ENCODE measurements around the gene MARVELD1. TPM values are rescaled to one million over a fixed set of nuclear protein-coding genes. Genes with fewer than 3 reads are reported as not detected.

The MARVELD1 gene
- total and polyA plus RNA-seq, 3 experiments from 2014 or later, result 0.15 to 4.7 (median 4.3) TPM

DNA sequence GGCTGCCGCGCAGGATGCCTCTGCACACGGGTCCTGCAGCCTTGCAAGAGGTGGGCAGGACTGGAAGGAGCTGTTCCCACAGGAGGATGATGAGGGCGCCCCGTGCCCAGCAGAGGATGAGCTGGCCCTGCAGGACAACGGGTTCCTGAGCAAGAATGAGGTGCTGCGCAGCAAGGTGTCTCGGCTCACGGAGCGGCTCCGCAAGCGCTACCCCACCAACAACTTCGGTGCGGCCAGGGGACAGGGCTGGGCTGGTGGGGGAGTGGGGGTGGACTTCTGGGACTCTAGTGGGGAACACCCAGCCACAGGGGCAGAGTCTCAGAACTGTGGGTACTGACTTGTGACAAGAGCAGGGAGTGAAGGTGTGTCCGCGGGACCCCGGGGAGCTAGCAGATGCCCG lies 39.4 kb downstream of the MARVELD1 start:
- H3K4me1 Mint-ChIP-seq, result peaks cover 0 to 2% (median 0%) of the 10 kb centered on the region in 3 donors
- POLR2A ChIA-PET, result interaction anchor here (0.9 kb wide), 1 partner anchor 67 kb away, joined by 3 read pairs; no protein-coding TSS in a partner anchor
- H3K9me3 Mint-ChIP-seq, result no peaks in the 10 kb centered on the region
- H3K4me3 ChIP-seq (ENCODE audit: low read length), result no peak overlapping the region
- H3K4me3 Mint-ChIP-seq, result no peak overlapping the region
- H3K36me3 ChIP-seq (ENCODE audit: insufficient read depth, low read length), result peaks cover 74% of the 10 kb centered on the region
- no peaks in the 10 kb centered on the region for H3K27me3 ChIP-seq (ENCODE audit: insufficient read depth, low read length, poor library complexity, severe bottlenecking)
- CTCF ChIA-PET, result interaction anchor here (1.4 to 1.6 kb wide), 2 partner anchors 10 to 116 kb away, joined by 3 to 4 read pairs; no protein-coding TSS in a partner anchor
- no peaks in the 10 kb centered on the region for H3K4me1 ChIP-seq (ENCODE audit: insufficient read depth, low read length)
- no peak overlapping the region for H3K27ac Mint-ChIP-seq
- peaks cover 9 to 96% (median 33%) of the 10 kb centered on the region in 3 donors for H3K36me3 Mint-ChIP-seq
- H3K27ac ChIP-seq (ENCODE audit: low read depth, low read length), result no peak overlapping the region
- no peak for DNase-seq
- H3K9me3 ChIP-seq (ENCODE audit: low read length), result no peaks in the 10 kb centered on the region
- H3K27me3 Mint-ChIP-seq, result peaks cover 0 to 2% of the 10 kb centered on the region in 2 donors

DNA sequence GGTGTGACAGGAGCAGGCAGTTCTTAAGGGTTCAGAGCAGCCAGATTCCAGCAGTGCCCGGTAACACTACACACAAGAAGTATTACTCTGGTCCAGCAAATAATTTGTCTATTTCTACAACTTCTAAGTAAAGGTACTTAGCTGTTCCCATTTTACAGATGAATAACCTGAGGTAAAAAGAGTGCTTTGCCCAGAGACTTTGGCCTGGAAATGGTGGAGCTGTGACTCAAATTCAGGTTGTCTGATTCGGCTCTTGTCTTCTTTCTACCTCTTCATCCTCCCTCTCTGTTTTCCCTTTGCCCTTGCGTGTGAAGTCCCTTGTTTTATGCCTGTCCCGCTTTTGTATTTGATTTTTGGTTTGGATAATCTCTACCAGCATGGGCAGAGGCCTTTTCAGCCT lies 41.2 kb downstream of the MARVELD1 start:
- Mint-ChIP-seq H3K9me3 (no peaks in the 10 kb centered on the region), H3K27me3 (no peaks in the 10 kb centered on the region), H3K27ac (peak overlapping the region in 3 of 8 donors; percentile 29 to 78 (median 66)), H3K4me3 (no peak overlapping the region), H3K4me1 (no peaks in the 10 kb centered on the region), H3K36me3 (peaks cover 9 to 93% (median 28%) of the 10 kb centered on the region in 3 donors)
- Histone ChIP-seq H3K27me3 (ENCODE audit: insufficient read depth, low read length, poor library complexity, severe bottlenecking) (no peaks in the 10 kb centered on the region), H3K27ac (ENCODE audit: low read depth, low read length) (no peak overlapping the region), H3K9me3 (ENCODE audit: low read length) (no peaks in the 10 kb centered on the region), H3K4me1 (ENCODE audit: insufficient read depth, low read length) (no peaks in the 10 kb centered on the region), H3K4me3 (ENCODE audit: low read length) (no peak overlapping the region), H3K36me3 (ENCODE audit: insufficient read depth, low read length) (peaks cover 65% of the 10 kb centered on the region)
- ChIA-PET CTCF (interaction anchor here (1.6 kb wide), 1 partner anchor 114 kb away, joined by 7 read pairs; no protein-coding TSS in a partner anchor), POLR2A (no interaction called here)
- no peak for DNase-seq

DNA sequence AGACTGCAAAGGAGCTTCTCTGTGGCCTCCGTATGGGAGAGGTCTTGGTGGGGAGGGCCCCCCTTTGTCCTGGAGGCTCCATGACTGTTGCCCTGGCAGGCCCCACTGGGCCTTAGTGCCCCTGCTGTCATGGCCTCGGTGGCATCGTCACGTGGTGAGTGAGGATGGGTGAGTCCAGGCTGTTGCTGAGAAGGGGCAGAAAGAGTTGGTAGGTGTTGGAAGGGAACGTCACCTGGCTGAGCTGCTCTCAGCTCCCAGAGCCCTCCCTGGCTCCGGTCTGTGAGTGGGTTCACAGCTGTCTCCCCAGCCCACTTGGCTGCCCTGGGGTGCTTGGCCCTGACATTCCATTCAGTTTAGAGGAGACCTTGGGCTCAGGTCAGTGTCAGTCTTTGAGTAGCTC lies 42.2 kb downstream of the MARVELD1 start:
- H3K27me3 Mint-ChIP-seq, result no peaks in the 10 kb centered on the region
- no peaks in the 10 kb centered on the region for H3K27me3 ChIP-seq (ENCODE audit: insufficient read depth, low read length, poor library complexity, severe bottlenecking)
- H3K36me3 ChIP-seq (ENCODE audit: insufficient read depth, low read length), result peaks cover 60% of the 10 kb centered on the region
- no peaks in the 10 kb centered on the region for H3K9me3 ChIP-seq (ENCODE audit: low read length)
- H3K4me1 ChIP-seq (ENCODE audit: insufficient read depth, low read length), result no peaks in the 10 kb centered on the region
- H3K36me3 Mint-ChIP-seq, result peaks cover 9 to 93% (median 27%) of the 10 kb centered on the region in 3 donors
- DNase-seq, result no peak
- H3K4me3 Mint-ChIP-seq, result no peak overlapping the region
- H3K4me1 Mint-ChIP-seq, result no peaks in the 10 kb centered on the region
- no peaks in the 10 kb centered on the region for H3K9me3 Mint-ChIP-seq
- no peak overlapping the region for H3K4me3 ChIP-seq (ENCODE audit: low read length)
- CTCF ChIA-PET, result interaction anchor here (1.6 kb wide), 1 partner anchor 113 kb away, joined by 7 read pairs; no protein-coding TSS in a partner anchor
- no peak overlapping the region for H3K27ac Mint-ChIP-seq
- no peak overlapping the region for H3K27ac ChIP-seq (ENCODE audit: low read depth, low read length)
- POLR2A ChIA-PET, result no interaction called here

DNA sequence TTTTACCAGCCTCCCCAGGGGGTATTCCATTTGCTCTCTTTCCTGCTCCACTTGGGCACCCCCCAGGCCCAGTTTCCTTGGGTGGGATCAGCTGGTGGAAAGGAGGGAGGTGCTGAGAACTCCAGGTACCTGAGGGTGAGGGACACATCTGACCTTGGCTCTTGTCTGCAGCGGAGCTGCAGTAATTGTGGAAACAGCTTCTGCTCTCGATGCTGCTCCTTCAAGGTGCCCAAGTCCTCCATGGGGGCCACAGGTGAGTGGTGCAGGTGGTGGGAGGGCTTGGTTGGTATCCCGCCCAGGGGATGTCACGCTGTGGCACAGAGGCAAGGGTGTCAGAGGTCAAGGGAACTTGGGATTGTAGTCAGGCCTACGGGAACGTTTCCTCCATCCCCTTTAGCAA lies 43.9 kb downstream of the MARVELD1 start:
- ChIA-PET POLR2A (no interaction called here), CTCF (no interaction called here)
- Histone ChIP-seq H3K4me1 (ENCODE audit: insufficient read depth, low read length) (no peaks in the 10 kb centered on the region), H3K9me3 (ENCODE audit: low read length) (no peaks in the 10 kb centered on the region), H3K36me3 (ENCODE audit: insufficient read depth, low read length) (peaks cover 49% of the 10 kb centered on the region), H3K27me3 (ENCODE audit: insufficient read depth, low read length, poor library complexity, severe bottlenecking) (no peaks in the 10 kb centered on the region), H3K4me3 (ENCODE audit: low read length) (no peak overlapping the region), H3K27ac (ENCODE audit: low read depth, low read length) (no peak overlapping the region)
- DNase-seq, result no peak
- no peaks in the 10 kb centered on the region for H3K27me3 Mint-ChIP-seq
- no peaks in the 10 kb centered on the region for H3K4me1 Mint-ChIP-seq
- H3K9me3 Mint-ChIP-seq, result no peaks in the 10 kb centered on the region
- peaks cover 9 to 93% (median 24%) of the 10 kb centered on the region in 3 donors for H3K36me3 Mint-ChIP-seq
- H3K27ac Mint-ChIP-seq, result no peak overlapping the region
- no peak overlapping the region for H3K4me3 Mint-ChIP-seq

DNA sequence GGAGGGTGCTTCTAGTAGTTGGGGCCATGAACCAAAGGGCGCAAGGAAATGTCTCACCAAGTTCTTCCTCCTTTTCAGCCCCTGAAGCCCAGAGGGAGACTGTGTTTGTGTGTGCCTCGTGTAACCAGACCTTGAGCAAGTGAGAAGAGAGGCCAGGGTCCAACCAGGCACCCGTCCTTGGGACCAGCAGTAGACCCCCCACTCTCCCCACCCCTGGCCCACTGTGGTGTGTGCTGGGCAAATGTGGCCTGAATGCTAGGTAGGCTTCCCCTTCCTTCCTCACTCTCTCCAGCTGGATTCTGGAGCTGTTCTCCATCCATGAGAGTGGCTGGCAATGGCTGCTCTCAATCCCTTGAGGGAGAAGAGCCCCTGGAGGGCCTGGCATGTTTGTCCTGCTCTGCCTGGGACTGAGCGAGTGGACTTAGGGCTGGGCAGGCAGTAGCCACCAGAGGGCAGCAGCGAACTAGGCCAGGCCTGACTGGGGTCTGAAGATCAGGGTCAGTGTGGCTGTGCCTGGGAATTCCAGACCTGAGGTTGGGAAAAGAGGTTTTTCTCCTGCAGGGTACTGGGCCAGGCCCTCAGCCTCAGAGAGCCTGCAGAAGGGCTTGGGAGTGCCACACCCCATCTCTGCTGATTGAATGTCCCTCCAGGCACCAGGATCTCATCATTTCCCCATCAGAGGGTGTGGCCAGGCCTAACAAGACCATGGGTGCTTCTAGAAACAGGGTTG lies 45.8 kb downstream of the MARVELD1 start:
- peak overlapping the region in 2 of 8 donors; percentile 36 to 64 for H3K27ac Mint-ChIP-seq
- CTCF ChIA-PET, result interaction anchor here (0.7 to 1.2 kb wide), 5 partner anchors 8 to 110 kb away, joined by 3 to 4 read pairs (median 3); no protein-coding TSS in a partner anchor
- Histone ChIP-seq H3K9me3 (ENCODE audit: low read length) (no peaks in the 10 kb centered on the region), H3K36me3 (ENCODE audit: insufficient read depth, low read length) (peaks cover 34% of the 10 kb centered on the region), H3K27me3 (ENCODE audit: insufficient read depth, low read length, poor library complexity, severe bottlenecking) (no peaks in the 10 kb centered on the region), H3K4me3 (ENCODE audit: low read length) (no peak overlapping the region), H3K27ac (ENCODE audit: low read depth, low read length) (no peak overlapping the region), H3K4me1 (ENCODE audit: insufficient read depth, low read length) (no peaks in the 10 kb centered on the region)
- H3K4me1 Mint-ChIP-seq, result no peaks in the 10 kb centered on the region
- H3K9me3 Mint-ChIP-seq, result no peaks in the 10 kb centered on the region
- H3K27me3 Mint-ChIP-seq, result no peaks in the 10 kb centered on the region
- DNase-seq, result peak in 4 of 5 donors; percentile 11 to 39 (median 17)
- no peak overlapping the region for H3K4me3 Mint-ChIP-seq
- peaks cover 9 to 78% (median 20%) of the 10 kb centered on the region in 3 donors for H3K36me3 Mint-ChIP-seq
- POLR2A ChIA-PET, result no interaction called here

DNA sequence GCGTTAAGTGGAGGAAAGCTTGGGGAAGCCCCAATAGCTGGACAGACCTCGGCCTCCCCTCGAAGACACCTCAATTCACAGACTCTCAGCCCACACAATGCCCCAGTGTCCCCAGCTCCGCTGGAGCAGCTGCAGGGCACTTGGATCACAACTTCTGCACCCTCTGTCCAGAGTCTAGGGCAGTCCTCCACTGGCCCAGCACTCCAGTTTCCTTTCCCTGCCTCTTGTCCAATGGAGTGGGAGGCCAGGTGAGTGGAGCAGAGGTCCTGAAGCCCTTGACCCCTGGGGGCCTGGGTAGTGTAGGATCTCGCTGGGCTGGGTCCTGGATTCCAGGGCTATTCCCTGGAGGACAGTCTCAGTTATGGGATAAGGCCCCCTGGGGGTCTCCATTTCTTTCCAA lies 46.4 kb downstream of the MARVELD1 start:
- H3K36me3 Mint-ChIP-seq, result peaks cover 9 to 74% (median 18%) of the 10 kb centered on the region in 3 donors
- ChIA-PET POLR2A (no interaction called here), CTCF (interaction anchor here (0.6 to 1.1 kb wide), 5 partner anchors 9 to 110 kb away, joined by 3 to 4 read pairs (median 3); no protein-coding TSS in a partner anchor)
- H3K27ac Mint-ChIP-seq, result no peak overlapping the region
- Histone ChIP-seq H3K9me3 (ENCODE audit: low read length) (no peaks in the 10 kb centered on the region), H3K4me3 (ENCODE audit: low read length) (no peak overlapping the region), H3K27me3 (ENCODE audit: insufficient read depth, low read length, poor library complexity, severe bottlenecking) (no peaks in the 10 kb centered on the region), H3K36me3 (ENCODE audit: insufficient read depth, low read length) (peaks cover 28% of the 10 kb centered on the region), H3K4me1 (ENCODE audit: insufficient read depth, low read length) (no peaks in the 10 kb centered on the region), H3K27ac (ENCODE audit: low read depth, low read length) (no peak overlapping the region)
- no peak for DNase-seq
- H3K9me3 Mint-ChIP-seq, result no peaks in the 10 kb centered on the region
- peaks cover 0 to 2% of the 10 kb centered on the region in 2 donors for H3K27me3 Mint-ChIP-seq
- no peaks in the 10 kb centered on the region for H3K4me1 Mint-ChIP-seq
- H3K4me3 Mint-ChIP-seq, result no peak overlapping the region

DNA sequence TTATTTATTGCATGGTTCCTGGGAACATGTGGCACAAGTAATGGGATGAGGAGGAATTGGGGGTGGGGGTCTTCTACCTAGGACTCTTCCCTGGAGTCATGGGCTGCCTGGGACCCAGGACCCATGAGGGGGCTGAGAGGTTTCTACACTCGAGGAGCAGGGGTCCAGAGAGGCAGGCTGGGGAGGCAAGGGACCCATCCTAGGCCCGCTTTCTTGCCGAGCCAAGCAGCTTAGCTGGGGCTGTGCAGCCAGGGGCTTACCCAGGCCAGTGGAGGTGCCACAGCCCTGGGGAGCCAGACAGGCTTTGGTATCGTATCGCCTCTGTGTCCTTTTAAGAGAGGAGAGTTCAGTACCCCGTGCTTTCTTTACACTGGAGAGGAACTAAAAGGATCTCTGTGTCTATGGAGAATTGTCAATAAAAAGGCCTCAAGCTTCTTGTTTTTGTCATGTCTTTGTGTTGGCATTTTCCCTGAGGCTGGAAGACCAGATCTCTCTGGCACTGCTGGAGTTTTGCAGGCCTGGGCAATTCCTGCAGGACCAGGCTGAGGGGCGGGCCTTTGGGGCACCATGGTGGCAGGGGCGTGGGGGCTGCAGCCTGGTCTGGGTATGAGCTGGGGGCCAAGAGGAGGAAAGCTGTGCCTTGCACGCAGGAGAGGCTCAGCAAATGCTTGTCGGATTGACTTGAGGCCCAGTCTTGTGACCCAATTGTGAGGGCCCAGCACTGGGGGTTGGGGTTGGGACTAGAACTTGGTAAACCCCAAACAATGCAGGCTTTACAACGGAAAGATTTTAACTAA lies 47.1 kb downstream of the MARVELD1 start:
- Mint-ChIP-seq H3K4me3 (no peak overlapping the region), H3K9me3 (no peaks in the 10 kb centered on the region), H3K27me3 (peaks cover 0 to 2% of the 10 kb centered on the region in 2 donors), H3K27ac (peak overlapping the region in 1 of 8 donors; percentile 36), H3K4me1 (no peaks in the 10 kb centered on the region), H3K36me3 (peaks cover 5 to 67% (median 16%) of the 10 kb centered on the region in 3 donors)
- no peak overlapping the region for H3K27ac ChIP-seq (ENCODE audit: low read depth, low read length)
- ChIA-PET CTCF (interaction anchor here (0.6 to 1.1 kb wide), 5 partner anchors 10 to 109 kb away, joined by 3 to 4 read pairs (median 3); no protein-coding TSS in a partner anchor), POLR2A (no interaction called here)
- no peaks in the 10 kb centered on the region for H3K27me3 ChIP-seq (ENCODE audit: insufficient read depth, low read length, poor library complexity, severe bottlenecking)
- H3K4me1 ChIP-seq (ENCODE audit: insufficient read depth, low read length), result no peaks in the 10 kb centered on the region
- DNase-seq, result no peak
- peaks cover 21% of the 10 kb centered on the region for H3K36me3 ChIP-seq (ENCODE audit: insufficient read depth, low read length)
- H3K9me3 ChIP-seq (ENCODE audit: low read length), result no peaks in the 10 kb centered on the region
- no peak overlapping the region for H3K4me3 ChIP-seq (ENCODE audit: low read length)
